Thyroid gland (tissue), 4 donors: ENCODE measurements around the gene PXN. TPM values are rescaled to one million over a fixed set of nuclear protein-coding genes. Genes with fewer than 3 reads are reported as not detected.

ENCODE experiments used
- DNase-seq, 2 donors: peaks; one replicate each; pipeline ENCODE4 v3.0.0-alpha.2; 2019
- H3K27ac ChIP-seq, 3 donors: fragments of 200-600 bp; sonication (generic); 1 replicate in 2 of 3; 2 replicates in 1 of 3; pipeline ENCODE4 v1.5.1; 2016 to 2019; ENCODE audit warnings: mild to moderate bottlenecking in 1 of 3, moderate library complexity in 1 of 3
- H3K27me3 ChIP-seq: fragments of 200-600 bp; sonication (generic); one replicate; pipeline ENCODE4 v1.5.1; 2019
- H3K36me3 ChIP-seq, 2 donors: fragments of 200-600 bp; sonication (generic); one replicate each; pipeline ENCODE4 v1.5.1; 2016 to 2019
- H3K4me1 ChIP-seq, 2 donors: fragments of 200-600 bp; sonication (generic); one replicate each; pipeline ENCODE4 v1.5.1; 2017 to 2019
- H3K4me3 ChIP-seq, 3 donors: fragments of 200-600 bp; sonication (generic); replicated peaks in 1 of 3; 1 replicate in 2 of 3; 2 replicates in 1 of 3; pipeline ENCODE4 v1.5.1; 2016; ENCODE audit warnings: mild to moderate bottlenecking in 1 of 3
- H3K9me3 ChIP-seq: fragments of 200-600 bp; sonication (generic); one replicate; pipeline ENCODE4 v1.5.1; 2017
- POLR2A ChIP-seq, 2 donors: fragments of 450-650 bp; IDR thresholded peaks; one replicate each; pipeline ENCODE4 v1.6.1; 2017; ENCODE audit warnings: antibody characterized with exemption in 2 of 2, mild to moderate bottlenecking in 2 of 2, moderate library complexity in 1 of 2
- WGBS, 2 donors: methylation state at CpG; one replicate each; pipeline ENCODE4 v1.1.5; 2017; 5-methylcytosine and 5-hydroxymethylcytosine counted together
- intact Hi-C: fragments of 100-400 bp; cut with DNase I; formaldehyde crosslinking; loops from one replicate; pipeline ENCODE4 v1.15.1; 2023
- total RNA-seq, 4 donors: library from RNA; depleted of rRNA; stranded (reverse); fragments of >200 nt; gene quantifications; one replicate each; pipeline ENCODE4 v1.2.3, GENCODE V29; 2016
- TF ChIP-seq, protein P1 (sequence below), 6 experiments: fragments of 200-600 bp in 3 of 6; fragments of 450-650 bp in 3 of 6; sonication (generic) in 3 of 6; IDR thresholded peaks; one replicate each; pipeline ENCODE4 v1.5.1; 2016 to 2019; ENCODE audit warnings: antibody characterized with exemption in 6 of 6, mild to moderate bottlenecking in 2 of 6, inconsistent platforms in 1 of 6, moderate library complexity in 1 of 6

Gene PXN
- total RNA-seq, 4 donors from 2014 or later: 61.7 to 95.5 (median 82.7) TPM

DNA sequence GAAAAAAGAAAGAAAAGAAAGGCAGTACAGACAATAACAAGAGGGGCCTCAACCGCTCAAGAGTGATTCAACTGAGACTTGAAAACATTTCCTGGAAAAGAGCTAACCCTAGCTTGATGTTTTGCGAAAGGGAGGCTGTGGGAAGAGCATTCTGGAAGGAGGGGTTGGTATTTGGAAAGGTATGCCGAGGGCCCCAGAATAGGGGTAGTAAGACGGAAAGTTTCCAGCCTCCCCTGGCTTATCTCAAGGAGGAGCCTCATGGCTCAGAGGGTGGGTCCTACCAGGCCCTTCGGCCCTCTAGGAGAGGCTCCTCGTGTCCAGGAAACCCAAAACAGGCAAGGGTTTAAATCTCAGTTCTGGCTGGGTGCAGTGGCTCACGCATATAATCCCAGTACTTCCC, 17.8 kb upstream of the PXN start:
- 79 to 82% methylated on average over 6 to 7 of the region's 7 CpGs for WGBS, 2 donors
- H3K27ac ChIP-seq: no peak overlapping the region
- no peaks in the 10 kb centered on the region for H3K36me3 ChIP-seq
- DNase-seq: no peak
- H3K27me3 ChIP-seq: no peaks in the 10 kb centered on the region
- TF ChIP-seq POLR2A (IDR thresholded peaks at IDR 0.05): no peak
- TF ChIP-seq, protein P1, sequence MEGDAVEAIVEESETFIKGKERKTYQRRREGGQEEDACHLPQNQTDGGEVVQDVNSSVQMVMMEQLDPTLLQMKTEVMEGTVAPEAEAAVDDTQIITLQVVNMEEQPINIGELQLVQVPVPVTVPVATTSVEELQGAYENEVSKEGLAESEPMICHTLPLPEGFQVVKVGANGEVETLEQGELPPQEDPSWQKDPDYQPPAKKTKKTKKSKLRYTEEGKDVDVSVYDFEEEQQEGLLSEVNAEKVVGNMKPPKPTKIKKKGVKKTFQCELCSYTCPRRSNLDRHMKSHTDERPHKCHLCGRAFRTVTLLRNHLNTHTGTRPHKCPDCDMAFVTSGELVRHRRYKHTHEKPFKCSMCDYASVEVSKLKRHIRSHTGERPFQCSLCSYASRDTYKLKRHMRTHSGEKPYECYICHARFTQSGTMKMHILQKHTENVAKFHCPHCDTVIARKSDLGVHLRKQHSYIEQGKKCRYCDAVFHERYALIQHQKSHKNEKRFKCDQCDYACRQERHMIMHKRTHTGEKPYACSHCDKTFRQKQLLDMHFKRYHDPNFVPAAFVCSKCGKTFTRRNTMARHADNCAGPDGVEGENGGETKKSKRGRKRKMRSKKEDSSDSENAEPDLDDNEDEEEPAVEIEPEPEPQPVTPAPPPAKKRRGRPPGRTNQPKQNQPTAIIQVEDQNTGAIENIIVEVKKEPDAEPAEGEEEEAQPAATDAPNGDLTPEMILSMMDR (IDR thresholded peaks at IDR 0.05): no peak
- H3K4me1 ChIP-seq: peaks cover 0 to 8% of the 10 kb centered on the region in 2 donors
- intact Hi-C loops: no loop called here
- H3K9me3 ChIP-seq: no peaks in the 10 kb centered on the region
- no peak overlapping the region for H3K4me3 ChIP-seq

DNA sequence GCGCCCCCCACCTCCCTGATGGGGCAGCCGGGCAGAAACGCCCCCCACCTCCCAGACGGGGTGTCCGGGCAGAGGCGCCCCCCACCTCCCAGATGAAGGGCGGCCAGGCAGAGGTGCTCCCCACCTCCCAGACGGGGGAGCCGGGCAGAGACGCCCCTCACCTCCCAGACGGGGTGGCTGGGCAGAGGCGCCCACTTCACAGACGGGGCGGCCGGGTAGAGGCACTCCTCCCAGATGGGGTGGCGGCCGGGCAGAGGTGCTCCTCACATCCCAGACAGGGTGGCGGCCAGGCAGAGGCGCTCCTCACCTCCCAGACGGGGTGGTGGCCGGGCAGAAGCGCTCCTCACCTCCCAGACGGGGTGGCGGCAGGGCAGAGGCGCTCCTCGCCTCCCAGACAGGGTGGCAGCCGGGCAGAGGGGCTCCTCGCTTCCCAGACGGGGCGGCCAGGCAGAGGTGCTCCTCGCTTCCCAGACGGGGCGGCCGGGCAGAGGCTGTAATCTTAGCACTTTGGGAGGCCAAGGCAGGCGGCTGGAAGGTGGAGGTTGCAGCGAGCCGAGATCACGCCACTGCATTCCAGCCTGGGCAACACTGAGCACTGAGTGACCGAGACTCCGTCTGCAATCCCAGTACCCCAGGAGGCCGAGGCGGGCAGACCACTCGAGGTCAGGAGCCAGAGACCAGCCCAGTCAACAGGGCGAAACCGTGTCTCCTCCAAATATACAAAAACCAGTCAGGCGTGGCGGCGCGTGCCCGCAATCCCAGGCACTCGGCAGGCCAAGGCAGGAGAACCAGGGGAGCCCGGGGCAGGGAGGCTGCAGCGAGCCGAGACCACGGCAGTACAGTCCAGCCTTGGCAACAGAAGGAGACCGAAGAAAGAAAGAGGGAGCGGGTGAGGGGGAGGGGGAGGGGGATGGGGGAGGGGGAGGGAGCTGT, 12.9 kb upstream of the PXN start:
- no peaks in the 10 kb centered on the region for H3K27me3 ChIP-seq
- TF ChIP-seq, protein P1 (IDR thresholded peaks at IDR 0.05): no peak
- TF ChIP-seq POLR2A (IDR thresholded peaks at IDR 0.05): no peak
- H3K36me3 ChIP-seq: no peaks in the 10 kb centered on the region
- H3K9me3 ChIP-seq: no peaks in the 10 kb centered on the region
- H3K4me1 ChIP-seq: peaks cover 0 to 9% of the 10 kb centered on the region in 2 donors
- no peak overlapping the region for H3K4me3 ChIP-seq
- DNase-seq: peak; percentile 70 to 74
- WGBS, 2 donors: 60 to 69% methylated on average over 22 to 41 of the region's 57 CpGs
- intact Hi-C loops: no loop called here
- H3K27ac ChIP-seq: peak overlapping the region in 1 of 3 donors; percentile 30

DNA sequence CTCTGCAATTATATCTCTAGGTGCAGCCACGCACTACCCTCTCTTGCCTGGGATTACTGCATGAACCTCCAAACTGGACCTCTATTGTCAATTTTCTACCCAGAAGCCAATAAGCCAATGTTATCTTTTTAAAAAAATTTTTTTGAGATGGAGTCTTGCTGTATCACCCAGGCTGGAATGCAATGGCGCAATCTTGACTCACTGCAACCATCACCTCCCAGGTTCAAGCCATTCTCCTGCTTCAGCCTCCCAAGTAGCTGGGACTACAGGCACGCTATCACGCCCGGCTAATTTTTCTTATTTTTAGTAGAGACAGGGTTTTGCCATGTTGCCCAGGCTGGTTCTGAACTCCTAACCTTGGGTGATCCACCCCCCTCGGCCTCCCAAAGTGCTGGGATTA, 11.2 kb upstream of the PXN start:
- TF ChIP-seq POLR2A (IDR thresholded peaks at IDR 0.05): no peak
- TF ChIP-seq, protein P1 (IDR thresholded peaks at IDR 0.05): no peak
- Histone ChIP-seq H3K27me3 (no peaks in the 10 kb centered on the region), H3K27ac (no peak overlapping the region), H3K4me1 (peaks cover 0 to 5% of the 10 kb centered on the region in 2 donors), H3K36me3 (no peaks in the 10 kb centered on the region), H3K9me3 (no peaks in the 10 kb centered on the region), H3K4me3 (no peak overlapping the region)
- intact Hi-C loops: no loop called here
- 86 to 90% methylated on average over 6 of the region's 6 CpGs for WGBS, 2 donors
- DNase-seq: no peak

DNA sequence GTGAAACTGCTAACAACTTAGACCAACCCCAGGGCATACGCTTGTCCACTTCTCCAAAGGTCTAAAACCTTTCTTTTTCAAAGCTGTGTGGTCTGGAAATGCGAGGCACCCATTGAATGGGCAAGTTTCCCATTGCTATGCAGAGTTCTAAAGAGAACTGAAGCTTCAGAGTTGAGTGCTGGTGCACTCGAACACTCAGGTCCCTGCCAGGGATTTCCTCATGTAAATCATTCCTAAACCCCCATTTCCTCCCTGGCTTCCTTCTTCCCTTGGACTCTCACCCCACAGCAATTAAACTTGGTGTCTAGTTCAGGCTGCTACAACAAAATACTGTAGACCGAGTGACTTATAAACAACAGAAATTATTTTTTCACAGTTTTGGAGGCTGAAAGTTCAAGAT, 2.2 kb upstream of the PXN start:
- Histone ChIP-seq H3K27me3 (no peaks in the 10 kb centered on the region), H3K9me3 (no peaks in the 10 kb centered on the region), H3K4me1 (peaks cover 22 to 30% of the 10 kb centered on the region in 2 donors), H3K36me3 (no peaks in the 10 kb centered on the region), H3K4me3 (no peak overlapping the region), H3K27ac (peak overlapping the region in 1 of 3 donors; percentile 19)
- peak; percentile 62 to 67 for DNase-seq
- intact Hi-C loops: no loop called here
- 24 to 29% methylated on average over 4 of the region's 4 CpGs for WGBS, 2 donors
- TF ChIP-seq POLR2A (IDR thresholded peaks at IDR 0.05): no peak
- TF ChIP-seq, protein P1 (IDR thresholded peaks at IDR 0.05): no peak
